ENCODE results near the gene ALG9. TPM values are rescaled to one million over a fixed set of nuclear protein-coding genes. Genes with fewer than 3 reads are reported as not detected.

The ALG9 gene
- total RNA-seq, 4 donors from 2014 or later: 23.6 to 60.2 (median 49.4) TPM

DNA sequence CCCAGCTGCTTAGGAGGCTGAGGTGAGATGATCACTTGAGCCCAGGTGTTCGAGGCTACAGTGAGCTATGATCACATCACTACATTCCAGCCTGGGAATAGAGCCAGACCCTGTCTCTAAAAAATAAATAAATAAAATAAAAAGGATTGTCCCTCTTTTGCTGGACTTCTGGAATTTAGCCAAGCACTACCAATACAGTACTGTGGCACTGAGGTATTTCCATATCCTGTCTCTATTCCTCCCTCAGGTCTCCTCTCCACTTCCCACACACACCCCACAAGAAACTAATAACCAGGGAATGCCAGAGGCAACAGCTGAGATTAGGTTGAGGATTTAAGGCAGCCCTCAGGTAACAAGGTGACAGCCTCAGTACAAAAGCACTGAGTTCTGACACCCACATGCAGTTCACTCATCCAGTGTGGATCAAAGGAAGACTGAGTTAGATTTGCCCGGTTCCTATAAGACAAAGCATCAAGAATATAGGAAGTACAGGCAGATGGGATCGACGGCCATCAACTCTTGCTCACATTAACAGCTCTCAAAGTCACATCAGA lies 100.7 kb downstream of the ALG9 start:
- no peak for TF ChIP-seq POLR2A (IDR thresholded peaks at IDR 0.05)
- TF ChIP-seq CTCF (IDR thresholded peaks at IDR 0.05): no peak
- no peak overlapping the region for H3K4me3 ChIP-seq
- intact Hi-C loops (cut with DNase I; ENCODE audit: low total_unique reads): loop anchor here (10.0 kb wide), 1 partner anchor 64 kb away; no protein-coding TSS in a partner anchor
- no peaks in the 10 kb centered on the region for H3K4me1 ChIP-seq
- H3K27me3 ChIP-seq: no peaks in the 10 kb centered on the region
- no peak overlapping the region for H3K27ac ChIP-seq
- H3K36me3 ChIP-seq: no peaks in the 10 kb centered on the region
- DNase-seq: no peak
- H3K9me3 ChIP-seq: no peaks in the 10 kb centered on the region

DNA sequence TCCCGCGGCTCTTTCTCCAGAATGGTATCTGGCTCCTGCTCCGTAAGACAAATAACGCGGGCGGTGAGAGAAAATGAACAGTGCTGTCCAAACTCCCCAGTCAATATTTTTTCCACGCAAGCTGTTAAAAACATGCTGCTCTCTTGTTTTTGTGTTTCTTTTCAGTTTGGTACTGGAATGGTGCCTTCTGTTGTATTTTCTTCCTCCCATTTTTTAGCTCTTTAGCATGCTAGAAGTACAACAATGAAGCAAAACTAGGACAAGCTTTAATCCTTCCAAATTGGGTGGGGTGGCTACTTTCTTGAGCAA lies 104.6 kb downstream of the ALG9 start:
- TF ChIP-seq CTCF (IDR thresholded peaks at IDR 0.05): no peak
- DNase-seq: no peak
- Histone ChIP-seq H3K4me1 (no peaks in the 10 kb centered on the region), H3K4me3 (peak overlapping the region; percentile 95 to 96), H3K36me3 (no peaks in the 10 kb centered on the region), H3K27me3 (no peaks in the 10 kb centered on the region), H3K9me3 (no peaks in the 10 kb centered on the region), H3K27ac (peak overlapping the region; percentile 94 to 97)
- intact Hi-C loops (cut with DNase I; ENCODE audit: low total_unique reads): loop anchor here (5.0 kb wide), 1 partner anchor 164 kb away; the partner anchor contains the start of gene SIK2

- intact Hi-C loops (cut with DNase I; ENCODE audit: low total_unique reads): loop anchor here (5.0 kb wide), 1 partner anchor 164 kb away; the partner anchor contains the start of gene SIK2
- Histone ChIP-seq H3K27ac (peak within 1 kb of the TSS; percentile 94 to 97), H3K36me3 (no peaks in the 10 kb centered on the region), H3K27me3 (no peaks in the 10 kb centered on the region), H3K9me3 (no peaks in the 10 kb centered on the region), H3K4me1 (no peaks in the 10 kb centered on the region), H3K4me3 (peak within 1 kb of the TSS; percentile 95 to 96)
- peak; percentile 62 to 66 for TF ChIP-seq POLR2A (IDR thresholded peaks at IDR 0.05)
- TF ChIP-seq CTCF (IDR thresholded peaks at IDR 0.05): peak in 1 of 4 experiments; percentile 5
- peak; percentile 72 to 76 for DNase-seq
Measured at GRCh38 chr11:111765984-111766833, 105.2 kb downstream of the ALG9 start, which contains the start of gene PPP2R1B. Gene PPP2R1B, minus strand, starts transcription at chr11:111766389. Its CDS starts 28 bp downstream, at chr11:111766361.

GRCh38 chr11:111765320-111765983 lies 105.9 kb downstream of the ALG9 start:
- Histone ChIP-seq H3K4me3 (peak overlapping the region; percentile 95 to 96), H3K9me3 (no peaks in the 10 kb centered on the region), H3K4me1 (no peaks in the 10 kb centered on the region), H3K27ac (peak overlapping the region; percentile 94 to 97), H3K36me3 (peaks cover 0 to 2% of the 10 kb centered on the region in 2 donors), H3K27me3 (no peaks in the 10 kb centered on the region)
- DNase-seq: no peak
- intact Hi-C loops (cut with DNase I; ENCODE audit: low total_unique reads): loop anchor here (5.0 kb wide), 1 partner anchor 163 kb away; the partner anchor contains the start of gene SIK2
- TF ChIP-seq CTCF (IDR thresholded peaks at IDR 0.05) (no peak), POLR2A (IDR thresholded peaks at IDR 0.05) (no peak)
